K562 (cell line): ENCODE results near the gene CDK9. TPM values are rescaled to one million over a fixed set of nuclear protein-coding genes. Genes with fewer than 3 reads are reported as not detected.

Experiments
- ATAC-seq: fragments of 200-7000 bp; cut with Tn5 transposase; 3 replicates; pipeline ENCODE4 v1.9.1; 2020; ENCODE audit warnings: moderate library complexity
- BruUV-seq: library from RNA; stranded (reverse); fragments of 400-500 nt; replicated peaks from 2 replicates; lab custom pipeline; 2021; lab: Mats Ljungman, UMichigan
- CTCF ChIA-PET: fragments of 300-600 bp; formaldehyde crosslinking; extraction: SDS; loops from one replicate; lab custom pipeline; 2021; ENCODE audit warnings: low intra/inter-chr PET ratio; lab: Yijun Ruan, JAX
- POLR2A ChIA-PET: fragments of 300-600, 350-650 bp; sonication (Branson Sonifier 250); formaldehyde crosslinking; extraction: SDS; loops from one replicate; lab custom pipeline; 2021; ENCODE audit warnings: antibody characterized with exemption, inconsistent platforms; lab: Yijun Ruan, JAX
- DNase-seq, 4 experiments: peaks; one replicate each; pipeline versions ENCODE4 v3.0.0 to v3.0.0-alpha.2; 2011 to 2018; ENCODE audit warnings: low spot score in 3 of 4, mixed read lengths in 3 of 4; ENCODE audit errors: extremely low read depth in 1 of 4
- FAIRE-seq: peaks from 2 replicates; lab custom pipeline; 2011; peaks lifted over from hg19 to GRCh38; lab: Jason Lieb, UNC
- H2AFZ ChIP-seq: 2 replicates; pipeline ENCODE4 v1.6.0; 2011; ENCODE audit warnings: low read depth, low read length, control low read depth, inconsistent platforms
- H3K27ac ChIP-seq: fragments of 200-600 bp; 3 replicates; pipeline ENCODE4 v1.8.0; 2011; ENCODE audit warnings: low read depth, mild to moderate bottlenecking, control low read depth, inconsistent platforms, low read length, moderate library complexity, mixed read lengths; ENCODE audit errors: extremely low read depth
- H3K27me3 ChIP-seq, 2 experiments: fragments of 300-600 bp in 1 of 2; 2 replicates in 1 of 2; 3 replicates in 1 of 2; pipeline versions ENCODE4 v1.6.0 to v1.8.0; 2011; ENCODE audit warnings: inconsistent platforms in 2 of 2, low read length in 2 of 2, mild to moderate bottlenecking in 1 of 2, mixed read lengths in 1 of 2, moderate library complexity in 1 of 2; ENCODE audit not compliant: control insufficient read depth in 2 of 2, insufficient read depth in 2 of 2
- H3K36me3 ChIP-seq: fragments of 300-600 bp; 3 replicates; pipeline ENCODE4 v1.8.0; 2011; ENCODE audit warnings: mild to moderate bottlenecking, low read length, inconsistent platforms; ENCODE audit not compliant: control insufficient read depth, insufficient read depth
- H3K4me1 ChIP-seq, 2 experiments: fragments of 200-600 bp in 1 of 2; replicated peaks in 1 of 2; 2 replicates in 1 of 2; 3 replicates in 1 of 2; pipeline versions ENCODE4 v1.5.1 to v1.8.0; 2011; ENCODE audit warnings: inconsistent platforms in 2 of 2, low read length in 2 of 2, mild to moderate bottlenecking in 1 of 2, mixed read lengths in 1 of 2, moderate library complexity in 1 of 2; ENCODE audit not compliant: control insufficient read depth in 2 of 2, insufficient read depth in 2 of 2
- H3K4me2 ChIP-seq: 2 replicates; pipeline ENCODE4 v1.6.1; 2011; ENCODE audit warnings: low read length, control low read depth, inconsistent platforms, mixed read lengths; ENCODE audit not compliant: insufficient read depth
- H3K4me3 ChIP-seq: fragments of 200-600 bp; sonication (generic), shearing (Covaris generic); 2 replicates; pipeline ENCODE4 v1.5.1; 2016; ENCODE audit warnings: control low read depth, inconsistent platforms
- H3K79me2 ChIP-seq: fragments of 200-600 bp; 3 replicates; pipeline ENCODE4 v1.8.0; 2011; ENCODE audit warnings: low read length, inconsistent platforms; ENCODE audit not compliant: control insufficient read depth, insufficient read depth
- H3K9ac ChIP-seq, 2 experiments: 2 replicates each; pipeline versions ENCODE4 v1.6.0 to v1.6.1; 2011; ENCODE audit warnings: low read depth in 2 of 2, low read length in 2 of 2, control low read depth in 1 of 2, inconsistent platforms in 1 of 2, mild to moderate bottlenecking in 1 of 2, mixed read lengths in 1 of 2; ENCODE audit not compliant: insufficient read depth in 1 of 2
- H3K9me1 ChIP-seq: one replicate; pipeline ENCODE4 v1.6.0; 2011; ENCODE audit warnings: inconsistent platforms, mild to moderate bottlenecking, low read length, moderate library complexity; ENCODE audit not compliant: control insufficient read depth, insufficient read depth
- H3K9me3 ChIP-seq: replicated peaks from 2 replicates; pipeline ENCODE4 v1.5.1; 2011; ENCODE audit warnings: low read depth, low read length, inconsistent platforms; ENCODE audit not compliant: control insufficient read depth, insufficient read depth
- H4K20me1 ChIP-seq: replicated peaks from 2 replicates; pipeline ENCODE4 v1.6.1; 2011; ENCODE audit warnings: low read length, inconsistent platforms, mixed read lengths; ENCODE audit not compliant: control insufficient read depth, insufficient read depth
- ADNP ChIP-seq: fragments of 200-800 bp; sonication (Bioruptor generic); IDR thresholded peaks from 2 replicates; pipeline ENCODE4 v1.6.1; 2016; ENCODE audit warnings: missing genetic modification characterization, missing compliant biosample characterization
- BCOR ChIP-seq: fragments of 450-650 bp; IDR thresholded peaks from 2 replicates; pipeline ENCODE4 v1.6.1; 2016
- CBX3 ChIP-seq, 2 experiments: IDR thresholded peaks; 1 replicate in 1 of 2; 2 replicates in 1 of 2; pipeline ENCODE4 v1.6.1; 2012; ENCODE audit warnings: inconsistent platforms in 2 of 2, low read length in 2 of 2, borderline replicate concordance in 1 of 2, control low read depth in 1 of 2
- CEBPB ChIP-seq: fragments of 450-650 bp; IDR thresholded peaks from 2 replicates; pipeline ENCODE4 v1.6.1; 2016; ENCODE audit warnings: missing genetic modification characterization, missing compliant biosample characterization
- CTBP1 ChIP-seq: fragments of 450-650 bp; IDR thresholded peaks from 2 replicates; pipeline ENCODE4 v1.6.1; 2016; ENCODE audit warnings: borderline replicate concordance
- ESRRA ChIP-seq: fragments of 450-650 bp; IDR thresholded peaks from 2 replicates; pipeline ENCODE4 v1.6.1; 2014; ENCODE audit warnings: low read depth, mild to moderate bottlenecking, moderate library complexity, borderline replicate concordance
- HDAC2 ChIP-seq: fragments of 450-650 bp; IDR thresholded peaks from 2 replicates; pipeline ENCODE4 v1.6.1; 2016; ENCODE audit warnings: mild to moderate bottlenecking
- KDM1A ChIP-seq, 2 experiments: fragments of 450-650 bp; IDR thresholded peaks; 2 replicates each; pipeline ENCODE4 v1.6.1; 2016; ENCODE audit warnings: mild to moderate bottlenecking in 2 of 2
- MCM2 ChIP-seq: fragments of 450-650 bp; IDR thresholded peaks from 2 replicates; pipeline ENCODE4 v1.6.1; 2017; ENCODE audit warnings: low read depth, mild to moderate bottlenecking
- MNT ChIP-seq, 2 experiments: fragments of 450-650 bp; conservative IDR thresholded peaks; 2 replicates each; pipeline ENCODE4 v1.6.1; 2017; ENCODE audit warnings: mild to moderate bottlenecking in 2 of 2, moderate library complexity in 2 of 2
- PHB2 ChIP-seq: fragments of 450-650 bp; IDR thresholded peaks from 2 replicates; pipeline ENCODE4 v1.6.1; 2017; ENCODE audit warnings: low read depth
- POLR3A ChIP-seq: IDR thresholded peaks from 2 replicates; pipeline ENCODE4 v1.6.1; 2011; ENCODE audit warnings: borderline replicate concordance, mild to moderate bottlenecking, moderate library complexity; ENCODE audit not compliant: insufficient read length, insufficient read depth; ENCODE audit errors: extremely low read depth
- PRPF4 ChIP-seq: fragments of 200-400 bp; formaldehyde crosslinking; IDR thresholded peaks from one replicate; pipeline ENCODE4 v1.6.1; 2017; ENCODE audit warnings: low read length, low read depth, mild to moderate bottlenecking; ENCODE audit not compliant: insufficient read depth, poor library complexity, severe bottlenecking
- RBM25 ChIP-seq: fragments of 200-400 bp; formaldehyde crosslinking; IDR thresholded peaks from 2 replicates; pipeline ENCODE4 v1.6.1; 2018; ENCODE audit warnings: low read length, low read depth, moderate library complexity; ENCODE audit not compliant: severe bottlenecking
- RNF2 ChIP-seq: sonication (generic); IDR thresholded peaks from 2 replicates; pipeline ENCODE4 v1.6.1; 2016
- TCF7 ChIP-seq: sonication (generic); IDR thresholded peaks from 2 replicates; pipeline ENCODE4 v1.6.1; 2016; ENCODE audit warnings: antibody characterized with exemption, borderline replicate concordance
- TCFL5 ChIP-seq: fragments of 250-450 bp; sonication (Bioruptor Pico); conservative IDR thresholded peaks from 2 replicates; pipeline ENCODE4 v1.6.1; 2021; ENCODE audit warnings: mild to moderate bottlenecking, moderate library complexity, matching md5 sums
- TEAD1 ChIP-seq, 2 experiments: fragments of 450-650 bp in 1 of 2; sonication (generic) in 1 of 2; formaldehyde crosslinking; IDR thresholded peaks; 2 replicates each; pipeline versions ENCODE4 v1.4.0 to v1.8.0; 2020 to 2022; ENCODE audit warnings: mild to moderate bottlenecking in 2 of 2, missing genetic modification reagents in 1 of 2
- ZNF212 ChIP-seq: fragments of 450-650 bp; formaldehyde crosslinking; IDR thresholded peaks from 2 replicates; pipeline ENCODE4 v1.4.0; 2020; ENCODE audit warnings: mild to moderate bottlenecking
- ZNF384 ChIP-seq: IDR thresholded peaks from 2 replicates; pipeline ENCODE4 v1.6.1; 2012; ENCODE audit warnings: low read depth, low read length, improper control_type of control experiment
- ZNF57 ChIP-seq: fragments of 450-650 bp; formaldehyde crosslinking; IDR thresholded peaks from 2 replicates; pipeline ENCODE4 v1.4.0; 2020; ENCODE audit warnings: mild to moderate bottlenecking, moderate library complexity
- WGBS: fragments of 100-300 bp; shearing (Covaris generic); methylation state at CpG from one replicate; pipeline ENCODE4 v1.1.6; 2016; ENCODE audit warnings: low coverage, mixed read lengths; ENCODE audit not compliant: insufficient coverage; ENCODE audit errors: missing lambda C conversion rate; 5-methylcytosine and 5-hydroxymethylcytosine counted together
- in situ Hi-C: fragments of 300-500 bp; cut with MboI; formaldehyde crosslinking; loops from 4 replicates; pipeline ENCODE4 v1.15.0; 2018; ENCODE audit warnings: inconsistent platforms, mixed read lengths
- intact Hi-C: fragments of 100-400 bp; cut with micrococcal nuclease; formaldehyde crosslinking; loops from 2 replicates; pipeline ENCODE4 v1.14.2; 2022
- polyA plus RNA-seq, 8 experiments: library from polyadenylated mRNA; depleted of rRNA in 4 of 8; stranded (reverse) in 5 of 8; unstranded in 3 of 8; fragments of >200 nt; fragmentation: Nextera tagmentation in 2 of 8; fragmentation: Illumina TruSeq in 1 of 8; extraction: Ambion mirVana in 2 of 8; extraction: Trizol in 1 of 8; gene quantifications; 2 replicates each; pipeline versions ENCODE4 v1.2.1 to v1.2.3, GENCODE V29; 2011 to 2014; ENCODE audit warnings: inconsistent platforms in 1 of 8, missing spikeins in 1 of 8
- total RNA-seq, 7 experiments: library from RNA; depleted of rRNA in 6 of 7; stranded (reverse); fragments of >200 nt in 6 of 7; fragmentation: Illumina TruSeq in 2 of 7; extraction: Trizol in 2 of 7; gene quantifications; 2 replicates each; pipeline versions ENCODE4 v1.2.1 to v1.2.3, GENCODE V29; 2011 to 2021; ENCODE audit warnings: low replicate concordance in 1 of 7

Gene CDK9
- total and polyA plus RNA-seq, 9 of the 15 experiments (the other 6 are each of a cell fraction or from before 2014, with no cell fraction given) = 4.2 to 78.6 (median 33.0) TPM

GRCh38 chr9:127771570-127772189 lies 14.2 kb upstream of the CDK9 start (continued):
- TF ChIP-seq MNT (conservative IDR thresholded peaks at IDR 0.05) = no peak
- TF ChIP-seq TEAD1 (CRISPR knock-in tag; IDR thresholded peaks at IDR 0.05) = peak in 1 of 2 experiments; percentile 52; a peak in 1 of 4 replicates
- TF ChIP-seq ZNF57 (CRISPR knock-in tag) = no peak
- TF ChIP-seq CTBP1 = 0 out of 2 replicates have a peak, but pooled peaks have one; percentile 0
- peak; percentile 56; the same call in 1 of the 2 replicates for TF ChIP-seq BCOR
- TF ChIP-seq TCF7 = 0 out of 2 replicates have a peak, but pooled peaks have one; percentile 16

- POLR2A ChIA-PET = interaction anchor here (0.5 to 2.1 kb wide), 5 partner anchors 13 to 155 kb away, joined by 3 to 8 read pairs (median 4); partner anchors contain the start of gene CDK9
- CTCF ChIA-PET = no interaction called here
- intact Hi-C loops = no loop called here
Observed at GRCh38 chr9:127772603-127773002, 13.2 kb upstream of the CDK9 start.

More at GRCh38 chr9:127772603-127773002, 13.2 kb upstream of the CDK9 start:
- Histone ChIP-seq H2AFZ (no peak overlapping the region), H3K27ac (no peak overlapping the region), H4K20me1 (no peaks in the 10 kb centered on the region), H3K9me3 (no peaks in the 10 kb centered on the region), H3K4me2 (no peak overlapping the region), H3K27me3 (no peaks in the 10 kb centered on the region), H3K79me2 (no peaks in the 10 kb centered on the region), H3K9ac (no peak overlapping the region), H3K4me3 (no peak overlapping the region), H3K4me1 (peaks cover 29 to 37% of the 10 kb centered on the region in 2 experiments), H3K36me3 (no peaks in the 10 kb centered on the region), H3K9me1 (no peaks in the 10 kb centered on the region)
- DNase-seq (no peak), FAIRE-seq (no peak), ATAC-seq (no peak)
- 68% methylated on average over 5 of the region's 5 CpGs for WGBS
- in situ Hi-C loops = loop anchor here (25.0 kb wide), 1 partner anchor 590 kb away; the partner anchor contains the start of gene URM1
- BruUV-seq = no TSS peak
- TF ChIP-seq PHB2 (no peak), CEBPB (tag) (no peak), RBM25 (peak; percentile 80), ADNP (tag) (peak; percentile 61; the same call in 1 of the 2 replicates), BCOR (peak; percentile 92), RNF2 (no peak), KDM1A (IDR thresholded peaks at IDR 0.05) (peak; percentile 19 to 47; a peak in 2 of 4 replicates), HDAC2 (0 out of 2 replicates have a peak, but pooled peaks have one; percentile 51), MCM2 (no peak), ZNF212 (no peak), TCFL5 (CRISPR knock-in tag) (no peak), PRPF4 (no peak), ZNF384 (0 out of 2 replicates have a peak, but pooled peaks have one; percentile 7), ESRRA (peak; percentile 55; the same call in 1 of the 2 replicates), POLR3A (no peak), CBX3 (IDR thresholded peaks at IDR 0.05; ENCODE audit: borderline replicate concordance in 1 of 2, low read length in 2 of 2) (no peak)
